GM19238 (cell line): ENCODE measurements around the gene CIDEB.
"Not testable (repeated sequence)": the region's sequence is repeated elsewhere in the genome, so short reads cannot be mapped to it uniquely, and the experiment has no call there.

Source experiments
- DNase-seq: peaks from one replicate; pipeline ENCODE4 v3.0.0; 2011; ENCODE audit warnings: low spot score; ENCODE audit not compliant: insufficient read length

The CIDEB gene

GRCh38 chr14:24307575-24308341 is at the start of gene CIDEB:
TSS of gene CIDEB (minus strand) at chr14:24307977. CDS start at chr14:24307858, 119 bp downstream.
- DNase-seq = peak; percentile 54

- DNase-seq = no peak
Measured at GRCh38 chr14:24356208-24356607, 48.4 kb upstream of the CIDEB start.

GRCh38 chr14:24355009-24355408 is 47.2 kb upstream of the CIDEB start:
- DNase-seq = no peak

- DNase-seq = not testable (repeated sequence)
Measured at GRCh38 chr14:24354482-24354825, 46.7 kb upstream of the CIDEB start.

- no peak for DNase-seq
Measured at GRCh38 chr14:24353559-24354481, 46.0 kb upstream of the CIDEB start.

- no peak for DNase-seq
Measured at GRCh38 chr14:24351517-24351916, 43.7 kb upstream of the CIDEB start.

- no peak for DNase-seq
Measured at GRCh38 chr14:24349742-24350141, 42.0 kb upstream of the CIDEB start.

- no peak for DNase-seq
Measured at GRCh38 chr14:24348186-24348585, 40.4 kb upstream of the CIDEB start.

GRCh38 chr14:24347134-24347533 is 39.4 kb upstream of the CIDEB start:
- no peak for DNase-seq

GRCh38 chr14:24343795-24344660 is 36.3 kb upstream of the CIDEB start:
- DNase-seq = no peak

- no peak for DNase-seq
Measured at GRCh38 chr14:24342889-24343288, 35.1 kb upstream of the CIDEB start.

- DNase-seq = no peak
Measured at GRCh38 chr14:24340606-24341005, 32.8 kb upstream of the CIDEB start.

GRCh38 chr14:24339284-24340151 is 31.7 kb upstream of the CIDEB start, which contains the start of gene RIPK3:
TSS of gene RIPK3 (minus strand) at chr14:24339991. CDS start at chr14:24339826, 165 bp downstream.
- peak; percentile 82 for DNase-seq

GRCh38 chr14:24338843-24339242 is 31.1 kb upstream of the CIDEB start:
- no peak for DNase-seq

GRCh38 chr14:24337824-24338175 is 30.0 kb upstream of the CIDEB start:
- no peak for DNase-seq

- DNase-seq = no peak
Measured at GRCh38 chr14:24337144-24337823, 29.5 kb upstream of the CIDEB start.

- DNase-seq = no peak
Measured at GRCh38 chr14:24335461-24336171, 27.8 kb upstream of the CIDEB start.

- no peak for DNase-seq
Measured at GRCh38 chr14:24334431-24335291, 26.9 kb upstream of the CIDEB start, which contains the start of gene ADCY4. TSS of gene ADCY4 (minus strand) at chr14:24335071. CDS start at chr14:24334652, 419 bp downstream.
